H1 (cell line): Measurements from ENCODE around the gene PRRC2A. TPM values are rescaled to one million over a fixed set of nuclear protein-coding genes. Genes with fewer than 3 reads are reported as not detected.

Source experiments
- BACH1 ChIP-seq: IDR thresholded peaks from 2 replicates; pipeline ENCODE4 v1.6.1; 2012; ENCODE audit warnings: low read length, improper control_type of control experiment
- CBX8 ChIP-seq: fragments of 300-800, 300-1000 bp; sonication (generic); IDR thresholded peaks from 2 replicates; pipeline ENCODE4 v1.7.1; 2016; ENCODE audit warnings: low read depth, low read length, borderline replicate concordance
- CHD1 ChIP-seq: IDR thresholded peaks from 2 replicates; pipeline ENCODE4 v1.6.1; 2012; ENCODE audit warnings: low read depth, low read length, improper control_type of control experiment
- CHD2 ChIP-seq: IDR thresholded peaks from 2 replicates; pipeline ENCODE4 v1.6.1; 2012; ENCODE audit warnings: low read length, improper control_type of control experiment
- MAX ChIP-seq: IDR thresholded peaks from 2 replicates; pipeline ENCODE4 v1.6.1; 2012; ENCODE audit warnings: inconsistent platforms
- TAF1 ChIP-seq: IDR thresholded peaks from 2 replicates; pipeline ENCODE4 v1.6.1; 2011; ENCODE audit warnings: mild to moderate bottlenecking, low read depth, low read length
- USF2 ChIP-seq: IDR thresholded peaks from 2 replicates; pipeline ENCODE4 v1.6.1; 2011; ENCODE audit warnings: low read length, improper control_type of control experiment
- YY1 ChIP-seq: IDR thresholded peaks from 2 replicates; pipeline ENCODE4 v1.6.1; 2011; ENCODE audit warnings: low read depth, mild to moderate bottlenecking, low read length
- polyA plus RNA-seq, 7 experiments: library from polyadenylated mRNA; depleted of rRNA in 3 of 7; stranded (reverse) in 5 of 7; unstranded in 2 of 7; fragments of >200 nt in 5 of 7; fragments of 200-250 nt in 2 of 7; gene quantifications; 1 replicate in 5 of 7; 2 replicates in 1 of 7; 4 replicates in 1 of 7; pipeline versions ENCODE4 v1.2.1 to v1.2.3, GENCODE V29; 2011 to 2013; ENCODE audit warnings: missing spikeins in 2 of 7, mixed read lengths in 2 of 7
- total RNA-seq: library from RNA; stranded (reverse); fragmentation: NEBNext Ultra II Directional; extraction: Animal tissue kit (Norgen Biotek cat#: 25700); gene quantifications from 2 replicates; pipeline ENCODE4 v1.2.1, GENCODE V29; 2021

PRRC2A gene
- total and polyA plus RNA-seq, 2 of the 8 experiments (the other 6 are each of a cell fraction or from before 2014, with no cell fraction given): 118 to 300 TPM

- TF ChIP-seq CHD2 (no peak), MAX (no peak), BACH1 (no peak), CHD1 (no peak), USF2 (no peak), YY1 (no peak), TAF1 (no peak), CBX8 (no peak)
Measured at GRCh38 chr6:31610968-31611367, 9.5 kb upstream of the PRRC2A start (continued).
